HG03432 (cell line): ENCODE results near the gene SULT1C3.

Experiments
- ATAC-seq: cut with Tn5 transposase; IDR thresholded peaks from one replicate; pipeline ENCODE4 v1.9.1; 2021; ENCODE audit warnings: mild to moderate bottlenecking, moderate library complexity; ENCODE audit not compliant: unreplicated experiment

SULT1C3 gene

DNA sequence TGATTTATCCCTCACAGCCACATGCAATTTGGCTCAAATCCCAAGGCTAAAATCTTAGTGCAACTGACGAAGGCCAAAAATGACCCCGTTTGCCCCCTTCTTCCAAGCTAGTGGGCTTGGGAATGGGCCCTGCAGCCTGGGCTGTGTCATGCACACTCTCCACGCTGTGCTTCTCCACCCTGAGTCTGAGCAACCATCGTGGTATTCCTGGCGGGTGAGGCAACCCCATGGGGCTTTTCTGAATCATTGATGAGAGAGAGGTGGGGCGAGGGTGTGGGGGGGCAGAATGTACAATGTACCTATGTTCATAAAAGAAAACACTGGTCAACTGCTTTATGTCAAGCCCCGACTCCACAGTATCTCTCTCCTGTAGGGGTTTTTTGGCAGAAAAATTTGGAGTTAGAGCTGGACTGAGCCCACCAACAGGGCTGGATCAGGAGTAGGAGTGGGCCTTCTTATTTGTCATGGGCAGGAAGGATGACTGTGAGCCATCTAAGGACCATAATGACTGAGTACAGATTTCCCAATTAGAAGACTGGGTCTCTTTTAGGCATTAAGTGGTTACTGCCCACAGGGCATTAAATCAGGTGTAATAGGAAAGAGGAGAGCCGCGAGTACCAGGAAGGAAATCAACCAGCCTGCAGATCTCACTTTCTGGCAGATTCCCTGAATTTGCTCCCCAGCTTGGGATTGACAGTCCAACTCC lies 57.8 kb downstream of the SULT1C3 start:
- ATAC-seq: no peak

DNA sequence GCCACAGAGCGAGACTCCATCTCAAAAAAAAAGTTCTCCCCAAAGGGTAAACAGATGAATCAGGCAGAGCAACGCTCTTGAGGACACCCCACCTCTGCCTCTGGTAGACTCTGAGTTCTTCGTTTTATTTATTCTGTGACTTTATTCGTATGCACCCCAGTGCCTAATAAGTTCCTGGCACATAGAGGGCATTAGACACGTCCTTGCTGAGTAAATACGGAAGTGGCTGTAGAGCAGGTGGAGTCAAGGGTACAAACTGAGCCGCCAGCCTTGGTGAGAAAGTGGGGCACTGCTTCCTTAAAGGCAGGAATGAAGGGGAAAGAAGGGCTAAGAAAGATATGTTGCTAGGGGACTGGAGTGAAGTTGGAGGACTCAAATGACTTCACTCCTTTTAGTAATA lies 61.8 kb downstream of the SULT1C3 start:
- ATAC-seq: no peak

- peak; percentile 65 for ATAC-seq
Observed at GRCh38 chr2:108304975-108305374, 65.2 kb downstream of the SULT1C3 start.

GRCh38 chr2:108305901-108306300 lies 66.1 kb downstream of the SULT1C3 start:
- ATAC-seq: no peak

GRCh38 chr2:108309903-108310302 lies 70.1 kb downstream of the SULT1C3 start:
- ATAC-seq: no peak
